Measurements from ENCODE around the gene APBA3.
"Not testable (repeated sequence)": the region's sequence is repeated elsewhere in the genome, so short reads cannot be mapped to it uniquely, and the experiment has no call there.

The APBA3 gene

GRCh38 chr19:3770136-3770999, 8.9 kb upstream of the APBA3 start:
- no peak for DNase-seq

- DNase-seq = no peak
Measured at GRCh38 chr19:3769494-3769893, 8.0 kb upstream of the APBA3 start.

GRCh38 chr19:3768748-3769099, 7.2 kb upstream of the APBA3 start:
- no peak for DNase-seq

- DNase-seq = no peak
Measured at GRCh38 chr19:3768015-3768747, 6.7 kb upstream of the APBA3 start.

GRCh38 chr19:3767050-3767449, 5.6 kb upstream of the APBA3 start:
- no peak for DNase-seq

GRCh38 chr19:3766520-3766919, 5.0 kb upstream of the APBA3 start:
- DNase-seq = no peak

- not testable (repeated sequence) for DNase-seq
Measured at GRCh38 chr19:3765757-3766156, 4.3 kb upstream of the APBA3 start.

GRCh38 chr19:3765121-3765520, 3.6 kb upstream of the APBA3 start:
- no peak for DNase-seq

- peak; percentile 97 for DNase-seq
Measured at GRCh38 chr19:3762501-3763459, 1.3 kb upstream of the APBA3 start, which contains the start of gene MRPL54. TSS of gene MRPL54 (plus strand) at chr19:3762682. CDS start at chr19:3762701, 19 bp downstream.

- no peak for DNase-seq
Measured at GRCh38 chr19:3762130-3762473, 610 bp upstream of the APBA3 start.

GRCh38 chr19:3760871-3761361, 576 bp downstream of the APBA3 start:
- no peak for DNase-seq

GRCh38 chr19:3759482-3760254, 1.8 kb downstream of the APBA3 start:
- no peak for DNase-seq

GRCh38 chr19:3758297-3758696, 3.2 kb downstream of the APBA3 start:
- DNase-seq = not testable (repeated sequence)

GRCh38 chr19:3757705-3758104, 3.8 kb downstream of the APBA3 start:
- not testable (repeated sequence) for DNase-seq

GRCh38 chr19:3753631-3754410, 7.7 kb downstream of the APBA3 start:
- DNase-seq = no peak

- DNase-seq = no peak
Measured at GRCh38 chr19:3752492-3752891, 9.0 kb downstream of the APBA3 start.

GRCh38 chr19:3751236-3751635, 10.3 kb downstream of the APBA3 start:
- no peak for DNase-seq

- DNase-seq = no peak
Measured at GRCh38 chr19:3750211-3750610, 11.3 kb downstream of the APBA3 start.

GRCh38 chr19:3748965-3749364, 12.5 kb downstream of the APBA3 start:
- DNase-seq = no peak

- DNase-seq = no peak
Measured at GRCh38 chr19:3746371-3747056, 15.0 kb downstream of the APBA3 start.
